H1 (cell line): Measurements from ENCODE around the gene RERE. TPM values are rescaled to one million over a fixed set of nuclear protein-coding genes. Genes with fewer than 3 reads are reported as not detected.

Experiments
- CTCF ChIA-PET: fragments of 300-600 bp; sonication (Branson Sonifier 250); formaldehyde crosslinking; loops from one replicate; lab custom pipeline; 2021; ENCODE audit not compliant: partially characterized antibody; lab: Charles Lee
- POLR2A ChIA-PET: fragments of 300-600 bp; sonication (Branson Sonifier 250); formaldehyde crosslinking; loops from one replicate; lab custom pipeline; 2021; ENCODE audit warnings: inconsistent platforms; ENCODE audit not compliant: partially characterized antibody; lab: Charles Lee
- DNase-seq, 2 experiments: peaks; one replicate each; pipeline versions ENCODE4 v3.0.0 to v3.0.0-alpha.2; 2010 to 2022; ENCODE audit warnings: low spot score in 2 of 2, low read depth in 1 of 2, mixed read lengths in 1 of 2
- FAIRE-seq: peaks from 2 replicates; lab custom pipeline; 2011; peaks lifted over from hg19 to GRCh38; lab: Jason Lieb, UNC
- H2AFZ ChIP-seq: 2 replicates; pipeline ENCODE4 v1.8.1; 2012; ENCODE audit warnings: low read length, inconsistent platforms
- H2AK5ac ChIP-seq: 2 replicates; pipeline ENCODE4 v1.6.1; 2013; ENCODE audit warnings: low read depth, low read length
- H2BK120ac ChIP-seq: replicated peaks from 2 replicates; pipeline ENCODE3; 2013; ENCODE audit warnings: low read depth, low read length, inconsistent platforms
- H2BK12ac ChIP-seq: 2 replicates; pipeline ENCODE4 v1.6.1; 2013; ENCODE audit warnings: low read depth, low read length
- H2BK15ac ChIP-seq: 2 replicates; pipeline ENCODE4 v1.6.1; 2013; ENCODE audit warnings: low read length
- H2BK20ac ChIP-seq: 2 replicates; pipeline ENCODE4 v1.6.1; 2013; ENCODE audit warnings: low read length
- H2BK5ac ChIP-seq: 2 replicates; pipeline ENCODE4 v1.6.1; 2013; ENCODE audit warnings: low read depth, low read length
- H3K14ac ChIP-seq: 2 replicates; pipeline ENCODE4 v1.6.1; 2013; ENCODE audit warnings: inconsistent platforms; ENCODE audit not compliant: insufficient read length
- H3K18ac ChIP-seq: 2 replicates; pipeline ENCODE4 v1.6.1; 2013; ENCODE audit warnings: low read length; ENCODE audit errors: extremely low read depth
- H3K23ac ChIP-seq: 2 replicates; pipeline ENCODE4 v1.6.1; 2013; ENCODE audit warnings: inconsistent platforms; ENCODE audit not compliant: insufficient read length
- H3K23me2 ChIP-seq: 2 replicates; pipeline ENCODE4 v1.6.1; 2013; ENCODE audit warnings: low read depth, low read length
- H3K27ac ChIP-seq: 2 replicates; pipeline ENCODE4 v1.6.1; 2011; ENCODE audit warnings: low read depth, low read length, inconsistent platforms
- H3K27me3 ChIP-seq, 4 experiments: replicated peaks in 1 of 4; 1 replicate in 1 of 4; 2 replicates in 3 of 4; pipeline versions ENCODE4 v1.6.1 to v1.8.1; 2011 to 2013; ENCODE audit warnings: low read length in 3 of 4, mild to moderate bottlenecking in 3 of 4, inconsistent platforms in 2 of 4, mixed read lengths in 2 of 4, moderate library complexity in 1 of 4; ENCODE audit not compliant: control insufficient read depth in 3 of 4, insufficient read depth in 3 of 4; ENCODE audit errors: extremely low read depth in 1 of 4
- H3K36me3 ChIP-seq, 4 experiments: 2 replicates each; pipeline versions ENCODE4 v1.6.1 to v1.8.1; 2011 to 2013; ENCODE audit warnings: mild to moderate bottlenecking in 4 of 4, low read length in 3 of 4, moderate library complexity in 2 of 4, control low read depth in 1 of 4, inconsistent platforms in 1 of 4; ENCODE audit not compliant: insufficient read depth in 4 of 4, control insufficient read depth in 2 of 4
- H3K4ac ChIP-seq: replicated peaks from 2 replicates; pipeline ENCODE3; 2013; ENCODE audit warnings: low read length, low read depth, mixed read lengths, inconsistent platforms; ENCODE audit not compliant: insufficient read length
- H3K4me1 ChIP-seq, 4 experiments: replicated peaks in 1 of 4; 1 replicate in 1 of 4; 2 replicates in 3 of 4; pipeline versions ENCODE4 v1.6.1 to v1.8.1; 2011 to 2013; ENCODE audit warnings: low read length in 3 of 4, inconsistent platforms in 2 of 4, mixed read lengths in 1 of 4; ENCODE audit not compliant: insufficient read depth in 4 of 4, control insufficient read depth in 3 of 4
- H3K4me2 ChIP-seq, 2 experiments: 2 replicates each; pipeline versions ENCODE4 v1.6.1 to v1.8.1; 2011 to 2013; ENCODE audit warnings: low read depth in 2 of 2, low read length in 2 of 2, control low read depth in 1 of 2, inconsistent platforms in 1 of 2, mild to moderate bottlenecking in 1 of 2; ENCODE audit not compliant: insufficient read depth in 1 of 2
- H3K4me3 ChIP-seq, 4 experiments: fragments of 200-600, 300-600 bp in 1 of 4; sonication (generic), shearing (Covaris generic), sonication (Bioruptor Twin) in 1 of 4; 2 replicates each; pipeline versions ENCODE4 v1.5.1 to v1.8.1; 2011 to 2016; ENCODE audit warnings: low read length in 4 of 4, low read depth in 3 of 4, control low read depth in 2 of 4, inconsistent platforms in 2 of 4, mild to moderate bottlenecking in 2 of 4, mixed read lengths in 1 of 4, moderate library complexity in 1 of 4; ENCODE audit not compliant: insufficient read depth in 2 of 4; ENCODE audit errors: extremely low read depth in 1 of 4
- H3K56ac ChIP-seq: replicated peaks from 2 replicates; pipeline ENCODE3; 2013; ENCODE audit warnings: low read depth, mild to moderate bottlenecking, mixed read lengths, low read length, inconsistent platforms; ENCODE audit not compliant: insufficient read length
- H3K79me1 ChIP-seq: 2 replicates; pipeline ENCODE4 v1.6.1; 2013; ENCODE audit warnings: low read depth, low read length, control low read depth
- H3K79me2 ChIP-seq, 2 experiments: 2 replicates each; pipeline versions ENCODE4 v1.6.1 to v1.8.1; 2012 to 2013; ENCODE audit warnings: low read length in 2 of 2, mild to moderate bottlenecking in 2 of 2, inconsistent platforms in 1 of 2; ENCODE audit not compliant: insufficient read depth in 2 of 2, control insufficient read depth in 1 of 2
- H3K9ac ChIP-seq, 4 experiments: replicated peaks in 1 of 4; 1 replicate in 1 of 4; 2 replicates in 3 of 4; pipeline versions ENCODE4 v1.6.1 to v1.8.1; 2011 to 2013; ENCODE audit warnings: low read depth in 3 of 4, low read length in 3 of 4, control low read depth in 2 of 4, mild to moderate bottlenecking in 2 of 4, moderate library complexity in 2 of 4, inconsistent platforms in 1 of 4; ENCODE audit errors: extremely low read depth in 1 of 4
- H3K9me3 ChIP-seq, 2 experiments: 2 replicates each; pipeline versions ENCODE4 v1.6.1 to v1.8.1; 2012 to 2013; ENCODE audit warnings: mild to moderate bottlenecking in 2 of 2, moderate library complexity in 2 of 2, control low read depth in 1 of 2, inconsistent platforms in 1 of 2, low read depth in 1 of 2, low read length in 1 of 2, mixed read lengths in 1 of 2; ENCODE audit not compliant: insufficient read depth in 2 of 2
- H4K20me1 ChIP-seq, 2 experiments: replicated peaks in 1 of 2; 2 replicates each; pipeline versions ENCODE3 to v1.8.1; 2011 to 2013; ENCODE audit warnings: inconsistent platforms in 2 of 2, low read length in 2 of 2, mild to moderate bottlenecking in 1 of 2; ENCODE audit not compliant: insufficient read depth in 2 of 2, control insufficient read depth in 1 of 2
- H4K5ac ChIP-seq: 2 replicates; pipeline ENCODE4 v1.6.1; 2013; ENCODE audit warnings: low read length, low read depth, mixed read lengths, inconsistent platforms; ENCODE audit not compliant: insufficient read length
- H4K8ac ChIP-seq: 2 replicates; pipeline ENCODE4 v1.8.0; 2013; ENCODE audit warnings: mild to moderate bottlenecking, moderate library complexity, low read length, inconsistent platforms; ENCODE audit not compliant: insufficient read depth; ENCODE audit errors: extremely low read depth
- H4K91ac ChIP-seq: replicated peaks from 2 replicates; pipeline ENCODE3; 2013; ENCODE audit warnings: low read length, mixed read lengths, inconsistent platforms; ENCODE audit not compliant: insufficient read length
- FOSL1 ChIP-seq: IDR thresholded peaks from 2 replicates; pipeline ENCODE4 v1.6.1; 2011; ENCODE audit warnings: mild to moderate bottlenecking, low read depth, low read length, moderate library complexity; ENCODE audit not compliant: insufficient read depth
- KDM5A ChIP-seq: fragments of 200-600 bp; IDR thresholded peaks from 2 replicates; pipeline ENCODE4 v1.7.1; 2012; ENCODE audit warnings: mild to moderate bottlenecking, low read length, inconsistent platforms, mixed read lengths
- WGBS, 2 experiments: shearing (Covaris generic) in 1 of 2; methylation state at CpG; one replicate each; pipeline versions ENCODE4 v1.1.6 to v1.1.7; 2013 to 2015; ENCODE audit warnings: low lambda C conversion rate in 2 of 2, mixed read lengths in 2 of 2, inconsistent platforms in 1 of 2, low coverage in 1 of 2, missing lambda C conversion rate in 1 of 2; ENCODE audit not compliant: insufficient replicate concordance in 2 of 2, insufficient coverage in 1 of 2, insufficient read length in 1 of 2; ENCODE audit errors: extremely low coverage in 1 of 2, missing lambda C conversion rate in 1 of 2; 5-methylcytosine and 5-hydroxymethylcytosine counted together
- polyA plus RNA-seq, 7 experiments: library from polyadenylated mRNA; depleted of rRNA in 3 of 7; stranded (reverse) in 5 of 7; unstranded in 2 of 7; fragments of >200 nt in 5 of 7; fragments of 200-250 nt in 2 of 7; gene quantifications; 1 replicate in 5 of 7; 2 replicates in 1 of 7; 4 replicates in 1 of 7; pipeline versions ENCODE4 v1.2.1 to v1.2.3, GENCODE V29; 2011 to 2013; ENCODE audit warnings: missing spikeins in 2 of 7, mixed read lengths in 2 of 7
- total RNA-seq: library from RNA; stranded (reverse); fragmentation: NEBNext Ultra II Directional; extraction: Animal tissue kit (Norgen Biotek cat#: 25700); gene quantifications from 2 replicates; pipeline ENCODE4 v1.2.1, GENCODE V29; 2021

Gene RERE
- total and polyA plus RNA-seq, 2 of the 8 experiments (the other 6 are each of a cell fraction or from before 2014, with no cell fraction given): 15.3 to 142 TPM

- WGBS, 2 experiments: 85% methylated on average over 2 of the region's 2 CpGs; no CpG with 5 or more reads in 1 of the 2 experiments
- Histone ChIP-seq H2BK120ac (no peak overlapping the region), H2AFZ (no peak overlapping the region), H2BK5ac (no peak overlapping the region), H3K4me1 (peaks cover 3 to 14% (median 9%) of the 10 kb centered on the region in 4 experiments), H3K4ac (no peak overlapping the region), H2BK20ac (no peak overlapping the region), H3K18ac (no peak overlapping the region), H3K27ac (no peak overlapping the region), H4K20me1 (peaks cover 3% of the 10 kb centered on the region in 2 experiments), H2BK12ac (no peak overlapping the region), H3K14ac (no peak overlapping the region), H3K79me1 (no peaks in the 10 kb centered on the region; the same call in 1 of the 2 replicates), H4K8ac (no peak overlapping the region), H3K9me3 (no peaks in the 10 kb centered on the region), H3K36me3 (no peaks in the 10 kb centered on the region), H3K9ac (no peak overlapping the region), H3K4me3 (no peak overlapping the region), H3K23me2 (no peaks in the 10 kb centered on the region), H4K5ac (no peak overlapping the region), H3K79me2 (peaks cover 0 to 35% of the 10 kb centered on the region in 2 experiments; a peak in 2 of 4 replicates), H3K23ac (no peak overlapping the region), H2AK5ac (no peak overlapping the region), H4K91ac (no peak overlapping the region), H2BK15ac (no peak overlapping the region), H3K4me2 (no peak overlapping the region), H3K27me3 (no peaks in the 10 kb centered on the region), H3K56ac (no peak overlapping the region)
- no peak for DNase-seq
- no peak for FAIRE-seq
- TF ChIP-seq FOSL1 (no peak), KDM5A (no peak)
- POLR2A ChIA-PET: interaction anchor here (0.6 to 1.7 kb wide), 3 partner anchors 9 to 96 kb away, joined by 3 to 5 read pairs (median 4); no protein-coding TSS in a partner anchor
- CTCF ChIA-PET: interaction anchor here (0.6 to 4.6 kb wide), 5 partner anchors 9 to 1585 kb away, joined by 3 to 15 read pairs (median 3); no protein-coding TSS in a partner anchor
Measured at GRCh38 chr1:8477983-8478362, 339.5 kb downstream of the RERE start.
